Chondrocyte (in vitro differentiated cells): ENCODE data around the gene DIP2C. TPM values are rescaled to one million over a fixed set of nuclear protein-coding genes. Genes with fewer than 3 reads are reported as not detected.
A peak's percentile ranks its signal among the peaks of the same experiment; 100 is the strongest.

Experiments used
- DNase-seq: peaks from one replicate; pipeline ENCODE4 v3.0.0; 2021; ENCODE audit warnings: mixed read lengths, low spot score
- H3K27ac Mint-ChIP-seq: one replicate; pipeline ENCODE4 v1.8.0; 2021; ENCODE audit warnings: mild to moderate bottlenecking, moderate library complexity, mixed read lengths; ENCODE audit not compliant: unreplicated experiment
- H3K27me3 Mint-ChIP-seq: 2 replicates; pipeline ENCODE4 v1.8.0; 2021; ENCODE audit warnings: low read depth, mixed read lengths
- H3K36me3 Mint-ChIP-seq: 2 replicates; pipeline ENCODE4 v1.8.0; 2021; ENCODE audit warnings: low read depth, mixed read lengths
- H3K4me1 Mint-ChIP-seq: 2 replicates; pipeline ENCODE4 v1.8.0; 2021; ENCODE audit warnings: low read depth, mild to moderate bottlenecking, mixed read lengths
- H3K4me3 Mint-ChIP-seq: one replicate; pipeline ENCODE4 v1.8.0; 2021; ENCODE audit warnings: mild to moderate bottlenecking, moderate library complexity, mixed read lengths; ENCODE audit not compliant: unreplicated experiment
- H3K9me3 Mint-ChIP-seq: 2 replicates; pipeline ENCODE4 v1.8.0; 2021; ENCODE audit warnings: low read depth, mixed read lengths
- CTCF ChIP-seq: fragments of 200-600 bp; sonication (generic); IDR thresholded peaks from 2 replicates; pipeline ENCODE4 v1.5.0; 2021; ENCODE audit warnings: antibody characterized with exemption, mild to moderate bottlenecking, moderate library complexity
- total RNA-seq: library from RNA; stranded (reverse); gene quantifications from 3 replicates; pipeline ENCODE4 v1.2.1, GENCODE V29; 2021

DIP2C gene
- total RNA-seq, 1 donor from 2014 or later: 47.9 TPM

DNA sequence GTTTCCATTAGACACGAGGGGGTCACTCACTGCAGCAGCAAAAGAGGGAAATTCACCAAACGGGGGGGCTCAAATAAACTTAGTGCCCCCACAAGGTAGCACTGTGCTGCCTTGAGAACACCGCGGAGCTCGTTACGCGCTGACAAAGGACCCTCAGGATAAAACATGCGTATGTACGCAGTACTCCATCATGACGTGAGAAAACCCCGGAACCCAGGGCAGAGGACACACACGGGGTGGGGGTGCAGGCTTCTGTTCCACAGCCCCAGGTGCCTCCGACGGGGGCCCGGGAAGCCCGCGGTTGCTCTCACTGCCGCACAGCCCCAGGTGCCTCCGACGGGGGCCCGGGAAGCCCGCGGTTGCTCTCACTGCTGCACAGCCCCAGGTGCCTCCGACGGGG lies 321.8 kb downstream of the DIP2C start:
- Mint-ChIP-seq H3K9me3 (no peaks in the 10 kb centered on the region), H3K27me3 (no peaks in the 10 kb centered on the region), H3K4me3 (no peak overlapping the region), H3K36me3 (peaks cover 28% of the 10 kb centered on the region), H3K4me1 (peaks cover 64% of the 10 kb centered on the region), H3K27ac (no peak overlapping the region)
- no peak for DNase-seq
- no peak for TF ChIP-seq CTCF

GRCh38 chr10:366186-366585 lies 323.3 kb downstream of the DIP2C start:
- H3K36me3 Mint-ChIP-seq: peaks cover 38% of the 10 kb centered on the region
- H3K9me3 Mint-ChIP-seq: no peaks in the 10 kb centered on the region
- no peaks in the 10 kb centered on the region for H3K27me3 Mint-ChIP-seq
- no peak overlapping the region for H3K4me3 Mint-ChIP-seq
- no peak for DNase-seq
- TF ChIP-seq CTCF: no peak
- H3K4me1 Mint-ChIP-seq: peaks cover 65% of the 10 kb centered on the region
- no peak overlapping the region for H3K27ac Mint-ChIP-seq

- DNase-seq: no peak
- Mint-ChIP-seq H3K27ac (no peak overlapping the region), H3K4me1 (peaks cover 47% of the 10 kb centered on the region), H3K4me3 (no peak overlapping the region), H3K9me3 (no peaks in the 10 kb centered on the region), H3K36me3 (peaks cover 44% of the 10 kb centered on the region), H3K27me3 (no peaks in the 10 kb centered on the region)
- TF ChIP-seq CTCF: no peak
These were observed 325.1 kb downstream of the DIP2C start for GRCh38 chr10:364267-364775.

GRCh38 chr10:363152-363551 lies 326.3 kb downstream of the DIP2C start:
- H3K27me3 Mint-ChIP-seq: no peaks in the 10 kb centered on the region
- DNase-seq: no peak
- no peak overlapping the region for H3K27ac Mint-ChIP-seq
- no peak for TF ChIP-seq CTCF
- peaks cover 44% of the 10 kb centered on the region for H3K36me3 Mint-ChIP-seq
- no peaks in the 10 kb centered on the region for H3K9me3 Mint-ChIP-seq
- peaks cover 36% of the 10 kb centered on the region for H3K4me1 Mint-ChIP-seq
- no peak overlapping the region for H3K4me3 Mint-ChIP-seq

DNA sequence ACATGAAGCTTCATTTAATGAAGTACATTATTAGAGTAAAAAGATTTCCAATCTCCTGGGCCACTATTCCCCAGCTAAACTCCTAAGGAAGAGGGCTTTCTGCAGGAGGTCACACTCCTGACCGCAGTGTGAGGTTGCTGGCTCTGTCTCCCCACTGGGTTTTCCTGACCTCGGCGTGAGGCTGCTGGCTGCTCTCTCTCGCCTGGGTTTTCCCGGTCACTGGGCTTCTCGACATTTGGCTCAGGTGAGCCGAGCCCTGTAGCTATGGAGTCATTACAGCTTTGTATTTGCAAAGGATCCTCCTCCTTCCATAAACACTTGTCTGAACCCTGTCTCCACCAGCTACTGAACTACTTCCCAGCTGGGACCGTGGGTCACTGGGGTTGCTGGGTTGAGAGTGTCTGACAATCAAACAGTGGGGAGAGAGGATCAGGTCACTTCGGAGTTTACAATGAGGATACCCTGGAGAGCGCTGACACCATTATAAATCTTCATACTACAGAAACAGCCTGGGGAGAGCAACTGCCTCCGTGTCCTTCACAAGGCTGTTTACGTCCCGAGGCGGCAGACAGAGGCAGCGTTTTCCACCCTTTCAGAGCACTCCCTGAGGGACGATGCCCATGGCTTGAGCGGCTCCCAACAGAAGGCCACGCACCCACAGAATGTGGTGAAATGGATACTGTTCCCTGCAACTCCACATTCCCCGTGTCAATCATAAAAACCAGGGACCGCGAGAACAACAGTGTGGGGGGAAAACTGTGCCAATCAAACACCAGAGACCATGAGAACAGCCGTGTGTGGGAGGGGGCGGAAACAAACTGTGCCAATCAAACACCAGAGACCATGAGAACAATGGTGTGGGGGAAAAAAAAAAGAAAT lies 328.0 kb downstream of the DIP2C start:
- H3K27ac Mint-ChIP-seq: peak overlapping the region; percentile 82
- H3K4me3 Mint-ChIP-seq: no peak overlapping the region
- TF ChIP-seq CTCF: no peak
- no peaks in the 10 kb centered on the region for H3K27me3 Mint-ChIP-seq
- DNase-seq: no peak
- no peaks in the 10 kb centered on the region for H3K9me3 Mint-ChIP-seq
- peaks cover 44% of the 10 kb centered on the region for H3K36me3 Mint-ChIP-seq
- peaks cover 25% of the 10 kb centered on the region for H3K4me1 Mint-ChIP-seq
